Neural progenitor cell (in vitro differentiated cells): ENCODE results near the gene NFKB1. TPM values are rescaled to one million over a fixed set of nuclear protein-coding genes. Genes with fewer than 3 reads are reported as not detected.

ENCODE experiments used
- DNase-seq: peaks from one replicate; pipeline ENCODE4 v3.0.0-alpha.2; 2016; ENCODE audit warnings: low spot score
- H2AFZ ChIP-seq: fragments of 200-600 bp; sonication (generic); replicated peaks from 2 replicates; pipeline ENCODE4 v1.6.1; 2016; ENCODE audit warnings: antibody characterized with exemption
- H3F3A ChIP-seq: fragments of 200-600 bp; sonication (generic); 2 replicates; pipeline ENCODE4 v1.6.1; 2016; ENCODE audit warnings: antibody characterized with exemption, low read depth
- H3K27ac ChIP-seq: fragments of 200-600 bp; sonication (generic); 2 replicates; pipeline ENCODE4 v1.5.1; 2016; ENCODE audit warnings: mild to moderate bottlenecking
- H3K27me3 ChIP-seq: fragments of 200-600 bp; sonication (generic); 2 replicates; pipeline ENCODE4 v1.6.1; 2016; ENCODE audit warnings: mild to moderate bottlenecking, moderate library complexity
- H3K36me3 ChIP-seq: fragments of 200-600 bp; sonication (generic); 2 replicates; pipeline ENCODE4 v1.5.1; 2016
- H3K4me1 ChIP-seq: fragments of 200-600 bp; sonication (generic); 2 replicates; pipeline ENCODE4 v1.6.1; 2016; ENCODE audit warnings: mixed run types
- H3K4me2 ChIP-seq: fragments of 200-600 bp; sonication (generic); 2 replicates; pipeline ENCODE4 v1.6.1; 2016
- H3K4me3 ChIP-seq: fragments of 200-600 bp; sonication (generic); 2 replicates; pipeline ENCODE4 v1.5.1; 2016
- H3K79me2 ChIP-seq: fragments of 200-600 bp; sonication (generic); 2 replicates; pipeline ENCODE4 v1.6.1; 2016; ENCODE audit warnings: low read depth
- H3K9ac ChIP-seq: fragments of 200-600 bp; sonication (generic); 2 replicates; pipeline ENCODE4 v1.6.1; 2016
- H3K9me3 ChIP-seq: fragments of 200-600 bp; sonication (generic); 2 replicates; pipeline ENCODE4 v1.5.1; 2016; ENCODE audit warnings: low read depth
- H4K20me1 ChIP-seq: fragments of 200-600 bp; sonication (generic); 2 replicates; pipeline ENCODE4 v1.6.1; 2016; ENCODE audit warnings: low read depth
- H3K27ac Mint-ChIP-seq: 3 replicates; pipeline ENCODE4 v1.8.0; 2021; ENCODE audit warnings: mixed read lengths
- H3K27me3 Mint-ChIP-seq: 2 replicates; pipeline ENCODE4 v1.8.0; 2022; ENCODE audit warnings: low read depth, mild to moderate bottlenecking, inconsistent platforms, moderate library complexity, mixed read lengths; ENCODE audit not compliant: insufficient read depth
- H3K36me3 Mint-ChIP-seq: 3 replicates; pipeline ENCODE4 v1.8.0; 2021; ENCODE audit warnings: mixed read lengths
- H3K4me1 Mint-ChIP-seq: 3 replicates; pipeline ENCODE4 v1.8.0; 2021; ENCODE audit warnings: mixed read lengths
- H3K4me3 Mint-ChIP-seq: 3 replicates; pipeline ENCODE4 v1.8.0; 2021; ENCODE audit warnings: mild to moderate bottlenecking, moderate library complexity, mixed read lengths
- H3K9me3 Mint-ChIP-seq: 3 replicates; pipeline ENCODE4 v1.8.0; 2020; ENCODE audit warnings: mixed read lengths
- EZH2 ChIP-seq: fragments of 200-600 bp; sonication (generic); IDR thresholded peaks from 2 replicates; pipeline ENCODE4 v1.6.1; 2017; ENCODE audit warnings: antibody characterized with exemption, mild to moderate bottlenecking, moderate library complexity
- EZH2phosphoT487 ChIP-seq: fragments of 200-600 bp; sonication (generic); IDR thresholded peaks from 2 replicates; pipeline ENCODE4 v1.6.1; 2017; ENCODE audit warnings: antibody characterized with exemption
- total RNA-seq: library from RNA; depleted of rRNA; stranded (reverse); fragments of >200 nt; gene quantifications from 2 replicates; pipeline ENCODE4 v1.2.3, GENCODE V29; 2015; ENCODE audit warnings: low replicate concordance
- TF ChIP-seq, protein P1 (sequence below): fragments of 200-600 bp; sonication (generic); IDR thresholded peaks from 2 replicates; pipeline ENCODE4 v1.5.1; 2017; ENCODE audit warnings: antibody characterized with exemption, mild to moderate bottlenecking

NFKB1 gene
- total RNA-seq, 1 donor from 2014 or later = 14.1 TPM

GRCh38 chr4:102533904-102534303 is 32.7 kb downstream of the NFKB1 start:
- no peak overlapping the region for H3K27ac ChIP-seq
- no peaks in the 10 kb centered on the region for H3K36me3 ChIP-seq
- no peak for DNase-seq
- H3K9ac ChIP-seq = no peak overlapping the region
- no peak overlapping the region for H3K4me2 ChIP-seq
- no peaks in the 10 kb centered on the region for H3K36me3 Mint-ChIP-seq
- H2AFZ ChIP-seq = no peak overlapping the region
- H3K4me1 ChIP-seq = peaks cover 1% of the 10 kb centered on the region
- no peaks in the 10 kb centered on the region for H3K27me3 Mint-ChIP-seq
- H4K20me1 ChIP-seq = no peaks in the 10 kb centered on the region
- H3K9me3 Mint-ChIP-seq = no peaks in the 10 kb centered on the region
- H3K79me2 ChIP-seq = no peaks in the 10 kb centered on the region
- no peaks in the 10 kb centered on the region for H3K9me3 ChIP-seq
- no peak overlapping the region for H3K4me3 Mint-ChIP-seq
- no peak overlapping the region for H3K4me3 ChIP-seq
- no peak overlapping the region for H3K27ac Mint-ChIP-seq
- no peaks in the 10 kb centered on the region for H3F3A ChIP-seq
- no peaks in the 10 kb centered on the region for H3K27me3 ChIP-seq
- no peaks in the 10 kb centered on the region for H3K4me1 Mint-ChIP-seq
- TF ChIP-seq, protein P1, sequence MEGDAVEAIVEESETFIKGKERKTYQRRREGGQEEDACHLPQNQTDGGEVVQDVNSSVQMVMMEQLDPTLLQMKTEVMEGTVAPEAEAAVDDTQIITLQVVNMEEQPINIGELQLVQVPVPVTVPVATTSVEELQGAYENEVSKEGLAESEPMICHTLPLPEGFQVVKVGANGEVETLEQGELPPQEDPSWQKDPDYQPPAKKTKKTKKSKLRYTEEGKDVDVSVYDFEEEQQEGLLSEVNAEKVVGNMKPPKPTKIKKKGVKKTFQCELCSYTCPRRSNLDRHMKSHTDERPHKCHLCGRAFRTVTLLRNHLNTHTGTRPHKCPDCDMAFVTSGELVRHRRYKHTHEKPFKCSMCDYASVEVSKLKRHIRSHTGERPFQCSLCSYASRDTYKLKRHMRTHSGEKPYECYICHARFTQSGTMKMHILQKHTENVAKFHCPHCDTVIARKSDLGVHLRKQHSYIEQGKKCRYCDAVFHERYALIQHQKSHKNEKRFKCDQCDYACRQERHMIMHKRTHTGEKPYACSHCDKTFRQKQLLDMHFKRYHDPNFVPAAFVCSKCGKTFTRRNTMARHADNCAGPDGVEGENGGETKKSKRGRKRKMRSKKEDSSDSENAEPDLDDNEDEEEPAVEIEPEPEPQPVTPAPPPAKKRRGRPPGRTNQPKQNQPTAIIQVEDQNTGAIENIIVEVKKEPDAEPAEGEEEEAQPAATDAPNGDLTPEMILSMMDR = no peak
- TF ChIP-seq EZH2 (no peak), EZH2phosphoT487 (no peak)

DNA sequence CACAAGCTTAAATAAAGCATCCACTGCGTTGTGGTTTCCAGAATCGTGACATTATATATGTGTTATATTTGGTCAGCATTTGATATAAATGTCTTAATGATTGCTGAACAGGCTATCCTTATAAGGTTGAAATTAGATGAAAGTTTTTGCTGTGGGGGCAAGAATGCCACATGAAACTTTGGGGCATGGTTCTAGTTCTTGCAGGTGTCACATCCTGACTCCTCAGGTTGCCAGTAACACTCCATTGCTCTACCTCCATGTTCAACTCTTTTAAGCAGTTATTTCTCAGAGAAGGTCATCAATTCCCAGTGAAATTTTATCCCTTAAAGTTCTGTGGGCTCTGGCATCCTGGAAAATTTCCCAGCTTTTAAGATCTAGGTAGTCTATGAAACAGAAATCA is 33.7 kb downstream of the NFKB1 start:
- Histone ChIP-seq H3K4me3 (no peak overlapping the region), H3K9me3 (no peaks in the 10 kb centered on the region), H3K9ac (no peak overlapping the region), H3K36me3 (no peaks in the 10 kb centered on the region), H3K4me1 (no peaks in the 10 kb centered on the region), H4K20me1 (no peaks in the 10 kb centered on the region), H3F3A (no peaks in the 10 kb centered on the region), H3K79me2 (no peaks in the 10 kb centered on the region), H3K4me2 (no peak overlapping the region), H2AFZ (no peak overlapping the region), H3K27ac (no peak overlapping the region), H3K27me3 (no peaks in the 10 kb centered on the region)
- Mint-ChIP-seq H3K27me3 (no peaks in the 10 kb centered on the region), H3K4me1 (no peaks in the 10 kb centered on the region), H3K36me3 (no peaks in the 10 kb centered on the region), H3K4me3 (no peak overlapping the region), H3K27ac (no peak overlapping the region), H3K9me3 (no peaks in the 10 kb centered on the region)
- no peak for DNase-seq
- TF ChIP-seq EZH2phosphoT487 (no peak), EZH2 (no peak)
- TF ChIP-seq, protein P1 = no peak

DNA sequence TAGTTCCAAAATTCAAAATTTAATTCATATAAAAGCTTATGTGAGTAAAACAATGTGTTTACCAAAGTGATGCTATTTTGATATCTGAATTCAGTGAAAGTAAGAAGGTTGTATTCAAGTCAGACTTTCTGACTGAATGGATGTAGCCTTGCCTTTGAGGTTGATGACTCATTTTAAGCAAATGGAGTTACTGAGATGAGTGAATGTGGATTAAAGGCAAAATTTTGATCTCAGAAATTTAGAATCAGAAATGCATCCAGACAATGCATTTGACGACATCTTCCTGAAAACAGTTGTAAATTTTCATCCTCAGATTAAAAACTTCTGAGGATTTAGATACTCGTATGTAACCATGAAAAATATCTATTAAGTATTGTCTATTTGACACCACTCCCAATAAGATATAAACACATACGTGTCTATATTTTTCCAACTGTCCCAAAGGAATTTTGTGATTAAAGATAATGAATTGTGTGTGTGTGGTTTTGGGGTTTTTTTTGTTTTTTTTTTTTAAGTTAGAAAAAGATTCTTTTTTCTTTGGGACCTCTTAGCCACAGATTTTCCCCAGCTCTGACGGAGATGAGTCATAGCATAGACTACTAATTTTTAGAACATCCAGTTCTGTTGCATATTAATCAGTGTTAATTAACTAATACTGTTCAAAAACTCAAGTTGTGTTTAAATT is 34.4 kb downstream of the NFKB1 start:
- no peak for DNase-seq
- H3K36me3 Mint-ChIP-seq = no peaks in the 10 kb centered on the region
- Histone ChIP-seq H3K9ac (no peak overlapping the region), H3K79me2 (no peaks in the 10 kb centered on the region), H3K4me1 (no peaks in the 10 kb centered on the region), H2AFZ (no peak overlapping the region), H3K36me3 (no peaks in the 10 kb centered on the region), H3K9me3 (no peaks in the 10 kb centered on the region), H3K4me2 (no peak overlapping the region), H3K27ac (no peak overlapping the region), H3K27me3 (no peaks in the 10 kb centered on the region), H3F3A (no peaks in the 10 kb centered on the region), H3K4me3 (no peak overlapping the region), H4K20me1 (no peaks in the 10 kb centered on the region)
- H3K9me3 Mint-ChIP-seq = no peaks in the 10 kb centered on the region
- no peaks in the 10 kb centered on the region for H3K27me3 Mint-ChIP-seq
- no peak overlapping the region for H3K4me3 Mint-ChIP-seq
- TF ChIP-seq, protein P1 = no peak
- TF ChIP-seq EZH2phosphoT487 = no peak
- no peak for TF ChIP-seq EZH2
- H3K27ac Mint-ChIP-seq = no peak overlapping the region
- H3K4me1 Mint-ChIP-seq = no peaks in the 10 kb centered on the region
